GM13977 (cell line): ENCODE results near the gene FCHSD2.

ENCODE experiments used
- DNase-seq: peaks from one replicate; pipeline ENCODE4 v3.0.0; 2012; ENCODE audit warnings: low spot score
- CTCF ChIP-seq: IDR thresholded peaks from 2 replicates; pipeline ENCODE4 v1.5.1; 2012; ENCODE audit warnings: mild to moderate bottlenecking, control low read depth; ENCODE audit not compliant: insufficient read depth; ENCODE audit errors: extremely low read depth, missing control alignments
- in situ Hi-C: fragments of 300-500 bp; cut with MboI; formaldehyde crosslinking; loops from one replicate; pipeline ENCODE4 v1.12.0; 2022; ENCODE audit warnings: low sequenced_read_pairs, low pct_unique_long_range_greater_than_20kb, mixed read lengths, inconsistent platforms; ENCODE audit not compliant: unreplicated experiment

Gene FCHSD2

GRCh38 chr11:73055002-73055401 lies 87.1 kb downstream of the FCHSD2 start:
- no peak for TF ChIP-seq CTCF
- no peak for DNase-seq
- in situ Hi-C loops = no loop called here

- in situ Hi-C loops = no loop called here
- DNase-seq = no peak
- no peak for TF ChIP-seq CTCF
These were observed 88.2 kb downstream of the FCHSD2 start for GRCh38 chr11:73053964-73054363.

GRCh38 chr11:73048446-73048845 lies 93.7 kb downstream of the FCHSD2 start:
- TF ChIP-seq CTCF = no peak
- in situ Hi-C loops = no loop called here
- DNase-seq = no peak

GRCh38 chr11:73047773-73048371 lies 94.2 kb downstream of the FCHSD2 start:
- peak; percentile 27 for DNase-seq
- in situ Hi-C loops = no loop called here
- TF ChIP-seq CTCF = no peak

- DNase-seq = no peak
- in situ Hi-C loops = no loop called here
- TF ChIP-seq CTCF = no peak
These were observed 102.1 kb downstream of the FCHSD2 start for GRCh38 chr11:73040046-73040445.

GRCh38 chr11:73034777-73035176 lies 107.3 kb downstream of the FCHSD2 start:
- no peak for DNase-seq
- in situ Hi-C loops = no loop called here
- no peak for TF ChIP-seq CTCF

- no peak for DNase-seq
- TF ChIP-seq CTCF = no peak
- in situ Hi-C loops = no loop called here
These were observed 107.8 kb downstream of the FCHSD2 start for GRCh38 chr11:73034331-73034730.
